ENCODE data around the gene ARPC1A.
"Not testable (repeated sequence)": the region's sequence is repeated elsewhere in the genome, so short reads cannot be mapped to it uniquely, and the experiment has no call there.

Gene ARPC1A

DNA sequence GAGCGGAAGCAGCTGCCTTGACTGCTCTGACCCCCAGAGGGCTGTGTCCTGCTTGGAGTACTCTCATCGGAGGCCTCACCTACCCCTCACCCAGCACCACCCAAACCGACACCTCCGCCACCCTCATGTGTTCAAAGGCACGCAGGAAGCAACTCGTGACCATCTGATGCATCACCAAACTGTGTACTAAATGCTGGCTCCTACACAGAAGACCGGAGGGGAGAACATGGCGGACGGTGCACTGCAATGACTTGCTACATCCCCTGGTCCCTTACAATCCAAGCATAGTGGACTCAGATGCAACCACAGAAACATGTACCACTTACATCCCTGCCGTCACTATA is 79.3 kb downstream of the ARPC1A start:
- no peak for DNase-seq (ENCODE audit: insufficient read length, low spot score)
- no peak for FAIRE-seq

- DNase-seq (ENCODE audit: insufficient read length, low spot score) (no peak), FAIRE-seq (no peak)
Observed at GRCh38 chr7:99406557-99406956, 80.9 kb downstream of the ARPC1A start.

- FAIRE-seq = no peak
- DNase-seq (ENCODE audit: insufficient read length, low spot score) = no peak
Observed at GRCh38 chr7:99407872-99408378, 82.2 kb downstream of the ARPC1A start.

DNA sequence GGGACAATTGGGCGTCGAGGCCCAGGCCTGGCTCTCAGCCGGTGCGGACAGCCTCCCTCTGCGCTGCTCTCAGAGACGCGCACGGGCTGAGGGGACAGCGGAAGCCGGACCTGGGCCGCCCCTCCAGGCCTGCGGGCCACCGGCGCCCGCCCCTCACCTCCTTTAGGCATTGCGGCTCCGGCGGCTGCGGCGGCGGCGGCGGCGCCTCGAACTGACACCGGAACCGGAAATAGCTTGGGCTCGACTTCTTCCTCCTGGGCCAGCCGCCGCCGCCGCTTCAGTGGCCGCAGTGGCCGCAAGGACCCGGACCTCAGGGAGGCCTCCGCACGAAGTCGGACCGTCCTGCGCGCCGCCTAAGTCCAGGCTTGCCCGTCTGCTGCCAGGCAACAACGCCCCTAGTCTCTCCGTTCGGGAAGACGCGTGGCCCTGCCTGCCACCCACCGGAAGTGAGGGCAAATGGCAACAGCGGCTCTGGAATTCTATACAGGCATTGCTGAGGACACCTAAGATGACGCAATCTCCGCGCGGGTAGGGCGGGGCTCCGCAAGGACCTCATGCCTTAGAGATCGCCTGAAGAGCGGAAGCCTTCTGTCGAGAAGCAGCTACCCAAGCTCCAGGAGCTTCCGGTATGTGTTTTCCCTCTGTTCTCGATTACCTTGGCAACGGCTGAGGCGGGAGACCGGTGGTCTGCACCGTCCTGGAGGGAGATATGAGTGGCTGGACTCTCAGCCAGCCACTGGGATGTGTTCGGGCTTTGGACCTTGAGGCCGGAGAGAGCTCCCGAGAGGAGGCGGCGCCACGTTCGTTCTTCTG is 82.9 kb downstream of the ARPC1A start, which contains the start of the genes BUD31 and PDAP1:
TSS of gene BUD31 (plus strand) at position 591 of the 813 bp plus-strand sequence. CDS start 2,124 bp downstream, outside the sequence.
TSS of gene PDAP1 (minus strand) at position 219 of the 813 bp plus-strand sequence. CDS start at position 170, 49 bp downstream.
- FAIRE-seq (peak; percentile 90), DNase-seq (ENCODE audit: insufficient read length, low spot score) (peak; percentile 90)

DNA sequence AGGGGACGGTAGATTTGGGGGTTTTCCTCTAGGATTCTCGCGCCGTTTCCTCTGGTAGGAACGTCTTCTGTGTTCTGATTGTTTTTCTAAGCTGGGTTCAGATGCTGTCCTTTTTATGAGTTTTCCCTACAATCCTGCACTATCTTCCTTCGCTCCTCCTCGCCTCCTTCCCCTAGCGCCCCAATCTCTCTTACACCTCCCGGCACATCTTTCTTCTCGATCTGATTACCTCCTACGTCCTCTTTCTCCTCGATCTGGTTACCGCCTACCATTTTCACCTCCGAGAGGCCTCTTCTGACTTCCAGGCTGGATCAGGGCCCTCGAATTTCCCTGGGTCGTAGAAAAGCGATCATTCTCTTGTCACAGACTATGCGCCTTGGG is 83.5 kb downstream of the ARPC1A start:
- FAIRE-seq (peak; percentile 40), DNase-seq (ENCODE audit: insufficient read length, low spot score) (no peak)

DNA sequence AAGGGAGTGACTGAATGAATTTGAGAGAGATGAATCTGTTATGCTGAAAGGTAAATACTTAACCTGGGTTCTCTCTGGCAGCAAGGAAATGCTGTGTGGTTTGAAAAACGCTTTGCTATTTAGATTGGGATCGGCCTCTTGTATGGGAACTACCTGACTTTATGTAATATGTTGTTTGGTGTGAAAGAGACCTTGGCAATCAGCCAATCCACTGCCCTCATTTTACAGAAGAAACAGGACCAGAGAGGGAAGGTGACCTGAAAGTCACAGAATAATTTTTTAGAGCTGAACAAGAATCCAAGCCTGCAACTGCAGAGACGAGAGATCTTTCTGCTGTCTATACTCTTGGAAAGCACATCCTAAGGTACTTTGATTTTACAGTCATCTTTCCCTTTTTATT is 84.1 kb downstream of the ARPC1A start:
- DNase-seq (ENCODE audit: insufficient read length, low spot score) = no peak
- no peak for FAIRE-seq

- DNase-seq (ENCODE audit: insufficient read length, low spot score) = no peak
- FAIRE-seq = no peak
Observed at GRCh38 chr7:99410635-99411034, 84.9 kb downstream of the ARPC1A start.

GRCh38 chr7:99415513-99416127 is 89.9 kb downstream of the ARPC1A start:
- not testable (repeated sequence) for DNase-seq (ENCODE audit: insufficient read length, low spot score)

More at GRCh38 chr7:99415513-99416127, 89.9 kb downstream of the ARPC1A start:
- not testable (repeated sequence) for FAIRE-seq
